SH-SY5Y (cell line): Measurements from ENCODE around the gene EPB41.

Source experiments
- GATA2 ChIP-seq: IDR thresholded peaks from 2 replicates; pipeline ENCODE4 v1.6.1; 2011; ENCODE audit warnings: mild to moderate bottlenecking, low read depth, low read length
- GATA3 ChIP-seq: IDR thresholded peaks from 2 replicates; pipeline ENCODE4 v1.6.1; 2011; ENCODE audit warnings: low read depth, mild to moderate bottlenecking, low read length, moderate library complexity

The EPB41 gene

DNA sequence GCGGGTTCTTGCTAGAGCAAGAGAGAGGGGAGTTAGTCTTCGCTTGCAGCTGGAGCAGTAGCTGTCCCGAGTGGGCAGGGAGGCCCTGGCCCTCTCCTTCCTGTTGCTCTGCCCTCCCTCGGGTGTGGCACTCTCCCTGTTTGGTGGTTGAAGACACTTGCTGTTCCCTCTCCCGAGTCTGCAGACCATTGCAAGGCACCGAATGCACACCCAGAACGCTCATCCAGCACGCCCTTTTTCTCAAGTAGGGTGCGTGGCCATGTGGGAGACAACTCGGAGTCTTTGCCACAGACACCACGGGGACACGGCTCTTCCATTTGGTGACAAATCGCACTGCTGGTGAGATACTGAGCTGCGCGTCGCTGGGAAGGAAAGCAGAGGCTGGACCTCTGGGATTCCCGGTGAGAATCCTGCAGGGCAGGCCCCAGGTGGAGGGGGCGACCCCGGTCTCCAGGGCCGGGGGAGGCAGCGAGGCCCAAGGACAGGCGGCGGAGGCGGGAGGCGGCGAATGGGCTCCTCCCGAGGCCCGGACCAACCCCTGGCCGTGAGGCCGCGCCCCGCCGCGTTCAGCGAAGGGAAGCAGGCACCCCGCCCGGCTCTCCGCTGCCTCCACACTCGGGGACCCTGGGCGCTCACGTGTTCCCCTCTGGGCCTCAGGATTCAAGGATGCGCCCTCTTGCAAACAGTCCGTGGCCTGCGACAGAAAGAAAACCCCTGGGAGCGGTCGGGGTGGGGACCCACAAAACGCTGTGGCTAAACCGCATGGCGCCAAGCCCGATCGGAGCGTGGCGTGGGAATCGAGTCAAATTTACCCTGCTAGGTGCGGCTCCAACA is 219.7 kb downstream of the EPB41 start:
- no peak for TF ChIP-seq GATA2
- no peak for TF ChIP-seq GATA3

DNA sequence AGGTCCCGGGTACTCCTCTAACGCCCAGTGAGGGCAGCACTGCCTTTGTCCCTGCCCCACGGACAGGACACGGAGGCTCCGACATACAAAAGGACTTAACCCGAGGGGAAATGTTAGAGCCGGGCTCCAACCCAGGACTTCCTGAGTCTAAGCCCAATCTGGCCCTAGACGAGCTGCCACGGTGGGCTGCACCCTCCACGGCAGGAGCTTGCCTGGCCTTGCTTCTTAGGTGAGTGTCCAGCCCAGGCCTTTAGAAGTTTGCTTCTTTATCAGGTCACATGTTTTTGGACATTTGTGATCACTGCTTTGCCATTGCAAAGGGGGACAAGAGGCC is 220.3 kb downstream of the EPB41 start:
- TF ChIP-seq GATA2 (no peak), GATA3 (no peak)

DNA sequence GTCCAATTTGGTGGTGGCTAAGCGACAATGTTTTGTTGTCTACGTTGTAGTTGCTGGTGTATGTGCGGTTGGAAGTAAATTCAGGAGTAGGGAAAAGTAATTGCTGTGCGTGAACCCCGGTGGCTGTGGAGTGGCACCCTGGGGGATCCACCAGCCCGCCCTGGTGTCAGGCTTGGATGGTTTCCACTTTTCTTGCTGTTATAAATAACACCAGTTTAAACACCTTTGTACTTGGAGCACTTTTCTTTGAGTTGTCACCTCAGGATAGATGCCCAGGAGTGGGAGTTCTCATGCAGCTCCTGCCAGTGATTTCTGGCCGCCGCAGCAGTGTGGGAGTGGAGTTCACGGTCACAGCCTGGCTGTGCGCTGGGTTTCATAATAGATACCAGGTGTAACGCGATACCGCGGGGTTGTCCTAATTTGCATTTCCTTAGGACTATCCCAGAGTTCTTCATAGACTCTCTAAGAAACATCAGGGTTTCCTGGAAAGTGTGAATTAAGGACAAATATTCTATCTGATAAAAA is 222.1 kb downstream of the EPB41 start:
- TF ChIP-seq GATA2 (no peak), GATA3 (no peak)

DNA sequence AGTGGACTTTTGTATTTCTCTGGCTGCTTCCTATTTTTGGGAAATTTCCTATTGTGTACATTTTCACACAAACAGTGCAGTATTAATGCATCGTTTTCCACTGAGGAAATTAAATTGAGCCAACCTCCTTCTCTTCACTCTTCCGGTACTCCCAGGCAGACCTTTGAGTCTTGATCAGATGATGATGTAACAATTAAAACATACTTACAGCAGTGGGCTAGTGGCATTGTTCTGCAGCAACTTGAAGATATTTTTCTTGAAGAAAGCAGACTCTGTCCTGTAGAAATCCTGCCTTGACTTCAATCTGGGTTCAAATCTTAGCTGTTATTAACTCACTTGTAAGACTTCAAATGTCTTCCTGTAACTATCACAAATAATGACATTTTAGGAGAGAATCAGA is 228.3 kb downstream of the EPB41 start:
- TF ChIP-seq GATA3 (no peak), GATA2 (no peak)

DNA sequence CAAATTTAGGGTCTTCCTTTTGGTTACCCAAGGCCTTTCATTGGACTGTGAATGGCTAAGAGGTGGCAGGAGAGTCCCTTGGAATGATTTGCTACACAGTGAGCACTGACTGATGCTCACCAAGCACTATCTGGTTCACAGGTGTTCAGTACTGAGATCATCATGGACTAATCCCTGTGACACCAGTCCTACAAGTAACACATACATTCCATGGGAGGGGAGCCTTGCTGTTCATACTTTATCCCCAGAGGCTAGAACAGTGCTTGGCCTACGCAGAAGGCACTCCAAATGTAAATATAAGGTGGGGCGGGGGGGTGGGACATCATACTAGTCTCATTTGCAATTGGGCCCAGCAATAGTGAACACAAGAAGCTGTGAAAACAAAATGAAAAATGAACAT is 229.8 kb downstream of the EPB41 start:
- TF ChIP-seq GATA3 (no peak), GATA2 (no peak)

DNA sequence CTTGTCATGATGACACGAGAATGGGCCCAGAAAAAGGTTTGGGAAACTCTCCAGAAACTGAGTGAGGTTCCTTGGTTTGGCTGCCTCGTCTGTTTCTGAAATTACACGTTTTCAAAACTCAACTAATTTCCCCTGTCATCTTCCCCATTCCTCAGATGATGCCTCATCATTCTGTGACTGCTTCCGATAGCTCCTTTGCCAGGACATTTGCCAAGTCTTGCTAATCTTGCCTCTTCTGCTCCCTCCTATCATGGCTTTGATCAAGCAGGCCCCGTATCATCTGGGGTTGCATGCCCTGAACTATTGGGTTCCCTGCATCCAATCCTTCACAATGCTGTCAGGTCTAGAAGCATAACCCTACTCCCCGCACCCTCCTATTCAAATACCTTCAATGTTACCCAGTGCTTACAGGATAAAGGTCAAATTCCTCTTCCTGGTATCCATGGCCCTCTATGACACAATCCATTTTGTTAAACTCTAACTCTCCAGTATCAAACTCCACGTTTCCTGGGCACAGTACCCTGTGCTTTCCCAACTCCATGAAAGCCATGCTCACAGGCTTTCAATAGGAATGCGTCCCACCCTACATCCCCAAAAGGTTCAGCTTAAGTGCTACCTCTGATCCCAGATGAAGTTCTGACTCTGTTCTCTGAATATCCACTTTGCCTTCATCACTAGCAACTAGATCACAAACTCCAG is 231.5 kb downstream of the EPB41 start:
- TF ChIP-seq GATA2 (no peak), GATA3 (no peak)

DNA sequence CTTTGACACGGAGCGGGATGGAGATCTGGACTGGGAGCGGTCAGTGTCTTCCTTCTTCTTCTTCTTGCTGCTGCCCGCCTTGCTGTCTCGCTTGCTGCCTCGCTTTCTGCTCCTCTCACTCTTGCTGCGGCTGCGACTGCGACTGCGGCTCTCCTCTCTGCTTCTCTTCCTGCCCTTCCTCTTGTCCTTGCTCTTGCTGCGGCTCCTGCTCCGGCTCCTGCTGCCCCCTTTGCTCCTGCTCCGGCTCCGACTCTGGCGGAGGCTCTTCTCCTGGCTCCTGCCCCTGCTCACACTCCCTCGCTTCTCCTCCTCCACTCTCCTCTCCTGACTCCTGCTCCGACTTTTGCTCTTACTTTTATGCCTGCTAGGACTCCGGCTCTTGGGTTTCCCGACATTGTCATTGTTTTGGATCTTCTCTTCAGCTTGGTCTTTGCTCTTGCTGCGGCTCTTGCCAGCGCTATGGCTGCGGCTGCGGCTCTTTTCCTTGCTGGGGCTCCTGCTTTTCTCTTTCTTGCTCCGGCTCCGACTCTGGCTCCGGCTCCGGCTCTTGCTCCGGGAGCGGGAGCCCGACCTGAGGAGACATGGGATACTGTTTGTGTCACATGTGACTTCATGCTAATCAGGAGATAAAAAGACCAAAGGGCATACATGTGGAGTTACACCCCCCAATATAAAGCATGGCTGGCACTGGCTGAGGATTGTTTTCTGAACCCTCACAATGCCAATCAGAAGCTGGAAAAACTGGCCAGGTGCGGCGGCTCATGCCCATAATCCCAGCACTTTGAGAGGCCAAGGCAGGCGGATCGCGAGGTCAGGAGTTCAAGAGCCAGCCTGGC is 234.5 kb downstream of the EPB41 start:
- TF ChIP-seq GATA2 (no peak), GATA3 (no peak)

DNA sequence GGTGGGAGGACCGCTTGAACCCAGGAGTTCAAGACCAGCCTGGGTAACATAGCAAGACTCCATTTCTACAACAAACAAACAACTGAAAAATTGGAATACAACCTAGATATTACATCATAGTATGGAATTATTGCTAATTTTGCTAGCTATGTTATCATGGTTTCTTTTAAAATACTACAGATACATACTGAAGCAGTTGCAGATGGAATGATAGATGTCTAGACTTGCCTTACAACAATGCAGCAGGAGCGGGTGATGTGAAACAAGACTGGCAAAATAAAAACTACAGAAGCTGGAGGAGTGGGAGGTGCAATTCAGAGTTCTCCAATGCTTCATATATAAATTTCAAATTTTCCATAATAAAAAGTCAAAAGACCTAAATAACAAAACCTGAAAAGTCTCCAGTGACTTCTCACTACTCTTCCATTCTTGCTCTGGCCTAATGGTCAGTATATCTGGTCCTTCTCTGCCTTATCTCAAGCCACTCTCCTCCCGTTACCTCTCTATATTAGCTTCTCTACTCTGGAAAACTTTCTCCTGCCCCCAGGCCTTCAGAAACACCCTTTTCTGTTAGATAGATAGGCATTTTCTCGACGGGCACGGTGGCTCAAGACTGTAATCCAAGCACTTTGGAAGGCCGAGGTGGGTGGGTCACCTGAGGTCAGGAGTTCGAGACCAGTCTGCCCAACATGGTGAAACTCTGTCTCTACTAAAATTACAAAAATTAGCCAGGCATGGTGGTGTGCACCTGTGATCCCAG is 237.9 kb downstream of the EPB41 start:
- no peak for TF ChIP-seq GATA2
- TF ChIP-seq GATA3 = no peak

DNA sequence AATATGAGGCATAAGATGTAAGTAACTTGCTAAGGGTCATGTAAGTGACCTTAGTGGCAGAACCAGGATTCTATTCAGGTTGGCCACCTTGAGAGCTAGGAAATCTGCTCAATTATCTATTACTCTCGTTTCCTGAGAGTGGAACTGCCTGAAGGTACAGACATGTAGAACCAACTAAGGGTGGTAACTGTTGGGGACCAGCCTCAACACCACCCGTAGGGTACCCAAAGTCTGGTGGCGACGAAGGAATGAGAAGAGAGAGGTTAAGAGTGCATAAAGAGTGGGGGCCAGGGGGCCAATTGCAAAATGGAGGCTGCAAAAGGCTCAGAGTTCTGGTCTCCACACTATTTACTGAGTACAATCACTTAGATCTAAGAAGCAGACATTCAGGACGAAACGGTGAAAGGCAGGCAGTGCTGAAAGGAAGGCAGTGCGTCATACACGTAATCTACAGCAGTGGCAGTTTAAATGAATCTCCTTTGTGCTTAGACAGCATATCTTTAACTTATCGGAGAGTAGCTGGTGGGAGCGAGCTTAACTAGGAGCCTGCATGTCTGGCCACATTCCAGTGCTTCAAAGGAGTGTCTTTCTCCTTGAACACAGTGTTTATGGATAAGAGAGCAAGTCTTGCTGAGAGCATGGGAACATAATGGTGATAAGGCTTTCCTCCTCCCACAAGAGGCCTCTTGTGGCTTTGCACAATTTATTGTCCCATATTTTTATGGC is 242.3 kb downstream of the EPB41 start:
- no peak for TF ChIP-seq GATA2
- no peak for TF ChIP-seq GATA3

DNA sequence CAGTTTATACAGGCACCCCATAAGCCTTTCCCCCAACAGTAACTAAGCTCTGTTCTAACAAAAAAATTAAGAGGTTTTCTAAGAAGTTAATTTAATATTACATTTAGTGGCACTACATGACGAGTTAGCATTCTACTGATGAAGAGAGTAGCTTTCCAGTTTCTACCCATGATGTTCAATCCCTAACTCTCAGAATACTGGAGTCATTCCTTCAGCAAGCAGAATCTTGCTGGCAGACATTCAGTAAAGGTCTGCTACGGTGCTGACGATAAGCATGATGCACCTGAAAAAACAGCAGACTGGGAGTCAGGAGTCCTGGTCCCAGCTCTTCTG is 242.9 kb downstream of the EPB41 start:
- TF ChIP-seq GATA2 (no peak), GATA3 (no peak)

DNA sequence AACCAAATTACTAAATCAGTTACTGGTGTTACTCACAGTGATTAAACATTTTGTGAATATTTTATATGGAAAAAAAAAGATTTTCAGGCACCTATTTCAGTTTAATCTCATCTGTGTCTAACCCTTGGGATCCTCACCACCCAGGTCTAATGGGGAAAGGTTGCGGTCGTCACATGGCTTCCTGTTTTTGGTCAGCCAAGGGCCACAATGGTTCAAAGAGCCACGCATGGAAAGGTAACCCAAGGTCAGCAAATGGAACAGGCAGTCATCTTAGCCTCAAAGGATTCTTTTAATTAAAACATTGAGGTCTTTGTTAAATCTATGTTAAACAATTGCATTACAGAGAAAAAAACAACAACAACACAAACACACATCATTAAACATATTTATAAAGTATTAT is 245.4 kb downstream of the EPB41 start:
- TF ChIP-seq GATA2 = no peak
- no peak for TF ChIP-seq GATA3

DNA sequence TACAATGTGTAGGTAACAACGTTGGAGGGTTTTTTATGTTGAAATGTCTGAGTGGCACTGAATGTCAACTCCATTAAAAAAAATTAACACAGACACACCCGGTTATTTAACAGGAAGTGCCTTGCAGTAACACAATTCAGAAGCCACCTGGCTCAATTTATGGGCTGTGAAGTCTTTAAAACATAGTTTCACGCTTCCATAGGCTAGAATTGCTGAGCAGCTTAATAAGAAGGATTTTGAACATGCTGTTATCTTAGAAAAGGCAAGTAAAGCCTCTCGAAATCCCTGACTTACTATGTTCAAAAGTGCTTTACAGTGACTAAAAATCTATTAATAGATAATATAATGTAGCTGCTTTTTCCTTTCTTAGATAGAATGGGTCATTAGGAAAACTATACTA is 247.7 kb downstream of the EPB41 start:
- TF ChIP-seq GATA2 (no peak), GATA3 (no peak)
